Measurements from ENCODE around the gene MMEL1. TPM values are rescaled to one million over a fixed set of nuclear protein-coding genes. Genes with fewer than 3 reads are reported as not detected.

Gene MMEL1
- total RNA-seq, 1 experiment from 2014 or later = 4.9 TPM

DNA sequence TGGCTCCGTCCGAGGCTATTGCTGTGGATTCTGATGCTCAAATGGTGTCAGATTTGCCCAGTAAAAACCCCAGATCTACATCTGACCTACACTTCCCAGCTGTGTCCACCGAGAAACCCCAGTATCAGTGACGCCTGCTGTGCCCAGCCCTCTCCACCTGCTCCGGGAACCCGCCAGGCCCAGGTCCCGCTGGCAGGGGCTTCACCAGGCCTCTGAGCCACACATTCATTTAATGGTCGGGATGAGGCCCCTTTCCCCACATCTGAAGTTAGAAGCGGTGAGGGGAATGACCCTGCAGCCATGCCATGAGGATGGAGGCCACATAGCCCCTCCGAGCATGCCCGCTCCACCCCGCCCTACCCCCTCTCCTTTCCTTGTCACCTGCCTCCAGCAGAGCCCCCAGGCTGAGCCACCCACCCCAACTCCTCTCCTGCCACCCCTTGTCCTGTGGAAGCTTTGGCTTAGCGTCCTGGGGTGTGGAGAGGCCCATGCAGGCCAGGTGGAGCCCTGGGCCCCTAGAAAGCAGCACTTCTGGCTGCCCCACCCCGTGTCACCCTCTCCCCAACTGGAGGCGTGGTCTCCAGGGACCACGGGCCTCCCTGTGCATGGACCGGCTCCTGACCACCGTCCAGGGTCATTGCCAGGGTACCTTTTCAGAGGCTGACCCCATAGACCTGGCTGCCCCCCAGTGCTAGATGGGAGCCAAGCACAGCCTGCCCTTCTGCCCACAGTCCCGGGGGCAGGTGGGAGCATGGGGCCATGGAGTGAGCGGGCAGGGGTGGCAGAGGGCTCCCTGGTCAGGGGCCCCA is 68.6 kb downstream of the MMEL1 start:
- Histone ChIP-seq H3K36me3 (ENCODE audit: low read depth) (no peaks in the 10 kb centered on the region), H3K4me1 (replicated peaks; ENCODE audit: insufficient read depth) (no peaks in the 10 kb centered on the region), H3F3A (ENCODE audit: insufficient read depth, low read depth) (no peaks in the 10 kb centered on the region), H3K27ac (no peak overlapping the region), H2AFZ (no peak overlapping the region), H3K79me2 (ENCODE audit: low read depth) (no peaks in the 10 kb centered on the region), H3K27me3 (ENCODE audit: insufficient read depth, low read depth) (peaks cover 30% of the 10 kb centered on the region), H3K4me2 (no peak overlapping the region), H3K9me3 (ENCODE audit: insufficient read depth, low read depth) (no peaks in the 10 kb centered on the region), H3K9me2 (ENCODE audit: insufficient read depth) (no peaks in the 10 kb centered on the region), H3K4me3 (no peak overlapping the region), H4K20me1 (ENCODE audit: insufficient read depth) (no peaks in the 10 kb centered on the region)
- ChIA-PET POLR2A (ENCODE audit: unreplicated experiment) (no interaction called here), CTCF (no interaction called here)
- TF ChIP-seq, protein P1, sequence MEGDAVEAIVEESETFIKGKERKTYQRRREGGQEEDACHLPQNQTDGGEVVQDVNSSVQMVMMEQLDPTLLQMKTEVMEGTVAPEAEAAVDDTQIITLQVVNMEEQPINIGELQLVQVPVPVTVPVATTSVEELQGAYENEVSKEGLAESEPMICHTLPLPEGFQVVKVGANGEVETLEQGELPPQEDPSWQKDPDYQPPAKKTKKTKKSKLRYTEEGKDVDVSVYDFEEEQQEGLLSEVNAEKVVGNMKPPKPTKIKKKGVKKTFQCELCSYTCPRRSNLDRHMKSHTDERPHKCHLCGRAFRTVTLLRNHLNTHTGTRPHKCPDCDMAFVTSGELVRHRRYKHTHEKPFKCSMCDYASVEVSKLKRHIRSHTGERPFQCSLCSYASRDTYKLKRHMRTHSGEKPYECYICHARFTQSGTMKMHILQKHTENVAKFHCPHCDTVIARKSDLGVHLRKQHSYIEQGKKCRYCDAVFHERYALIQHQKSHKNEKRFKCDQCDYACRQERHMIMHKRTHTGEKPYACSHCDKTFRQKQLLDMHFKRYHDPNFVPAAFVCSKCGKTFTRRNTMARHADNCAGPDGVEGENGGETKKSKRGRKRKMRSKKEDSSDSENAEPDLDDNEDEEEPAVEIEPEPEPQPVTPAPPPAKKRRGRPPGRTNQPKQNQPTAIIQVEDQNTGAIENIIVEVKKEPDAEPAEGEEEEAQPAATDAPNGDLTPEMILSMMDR (conservative IDR thresholded peaks at IDR 0.05) = no peak
- TF ChIP-seq EZH2 (IDR thresholded peaks at IDR 0.05; ENCODE audit: low read depth) = no peak
- BruUV-seq (replicated peaks) = no TSS peak
- intact Hi-C loops (cut with micrococcal nuclease; ENCODE audit: unreplicated experiment) = no loop called here
- no peak for DNase-seq

DNA sequence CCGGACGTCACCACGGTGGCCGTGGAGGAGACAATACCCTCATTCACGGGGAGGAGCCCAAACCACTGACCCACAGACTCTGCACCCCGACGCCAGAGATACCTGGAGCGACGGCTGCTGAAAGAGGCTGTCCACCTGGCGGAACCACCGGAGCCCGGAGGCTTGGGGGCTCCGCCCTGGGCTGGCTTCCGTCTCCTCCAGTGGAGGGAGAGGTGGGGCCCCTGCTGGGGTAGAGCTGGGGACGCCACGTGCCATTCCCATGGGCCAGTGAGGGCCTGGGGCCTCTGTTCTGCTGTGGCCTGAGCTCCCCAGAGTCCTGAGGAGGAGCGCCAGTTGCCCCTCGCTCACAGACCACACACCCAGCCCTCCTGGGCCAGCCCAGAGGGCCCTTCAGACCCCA is 69.6 kb downstream of the MMEL1 start:
- POLR2A ChIA-PET (ENCODE audit: unreplicated experiment) = no interaction called here
- intact Hi-C loops (cut with micrococcal nuclease; ENCODE audit: unreplicated experiment) = no loop called here
- Histone ChIP-seq H3K79me2 (ENCODE audit: low read depth) (no peaks in the 10 kb centered on the region), H3K9me2 (ENCODE audit: insufficient read depth) (no peaks in the 10 kb centered on the region), H4K20me1 (ENCODE audit: insufficient read depth) (no peaks in the 10 kb centered on the region), H3F3A (ENCODE audit: insufficient read depth, low read depth) (no peaks in the 10 kb centered on the region), H3K27ac (no peak overlapping the region), H3K4me2 (no peak overlapping the region), H2AFZ (no peak overlapping the region), H3K27me3 (ENCODE audit: insufficient read depth, low read depth) (peaks cover 26% of the 10 kb centered on the region), H3K4me3 (no peak overlapping the region), H3K4me1 (replicated peaks; ENCODE audit: insufficient read depth) (no peaks in the 10 kb centered on the region), H3K36me3 (ENCODE audit: low read depth) (no peaks in the 10 kb centered on the region), H3K9me3 (ENCODE audit: insufficient read depth, low read depth) (no peaks in the 10 kb centered on the region)
- no TSS peak for BruUV-seq (replicated peaks)
- DNase-seq = no peak
- TF ChIP-seq, protein P1 (conservative IDR thresholded peaks at IDR 0.05) = no peak
- no peak for TF ChIP-seq EZH2 (IDR thresholded peaks at IDR 0.05; ENCODE audit: low read depth)
- CTCF ChIA-PET = no interaction called here

DNA sequence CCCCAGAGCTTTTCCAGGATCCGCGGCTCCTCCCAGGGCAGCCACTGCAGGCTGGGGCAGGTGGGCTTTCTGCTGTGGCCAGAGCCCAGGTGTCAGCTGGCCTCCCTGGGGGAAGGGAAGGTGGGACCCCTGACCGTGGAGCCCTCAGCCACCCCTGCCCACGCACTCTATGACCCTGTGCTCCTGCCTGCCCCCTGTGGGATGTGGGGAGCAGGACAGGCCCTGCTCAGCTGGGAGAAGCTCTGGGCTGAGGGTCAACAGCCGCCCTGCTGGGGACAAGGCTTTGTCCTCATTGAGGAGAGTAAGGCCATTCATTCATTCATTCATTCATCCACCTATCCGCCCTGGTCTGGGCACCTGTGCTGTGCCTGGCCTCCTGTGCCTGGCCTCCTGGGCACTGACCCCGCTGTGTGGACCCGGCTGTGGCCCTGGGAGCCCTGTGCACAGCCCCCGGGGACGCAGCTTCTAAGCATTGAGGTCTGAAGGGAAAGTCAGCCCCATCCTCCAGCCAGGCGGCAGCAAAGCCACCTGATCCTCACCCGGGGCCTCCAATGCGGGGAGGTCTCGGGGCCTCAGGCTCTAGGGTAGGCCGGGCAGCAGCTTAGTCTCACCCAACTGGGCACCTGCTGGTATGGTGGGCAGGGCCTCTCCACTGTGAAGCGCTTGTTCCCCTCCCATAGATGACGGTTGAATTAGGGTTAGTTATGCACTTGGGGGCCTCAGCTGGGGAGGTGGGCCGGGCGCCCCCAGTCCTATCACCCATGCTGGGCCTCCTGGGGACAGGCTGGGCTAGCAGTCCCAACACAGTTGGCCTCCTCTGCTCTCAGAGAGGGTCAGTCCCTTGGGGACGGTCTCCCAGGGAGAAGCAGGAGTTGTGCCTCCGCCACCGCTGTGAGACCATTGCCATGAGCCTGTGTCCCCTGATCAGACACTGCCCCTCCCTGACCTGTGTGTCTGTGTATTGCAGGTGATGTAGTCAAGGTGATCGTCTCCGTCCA is 70.6 kb downstream of the MMEL1 start:
- H3K4me1 ChIP-seq (replicated peaks; ENCODE audit: insufficient read depth) = no peaks in the 10 kb centered on the region
- no peaks in the 10 kb centered on the region for H3K36me3 ChIP-seq (ENCODE audit: low read depth)
- H4K20me1 ChIP-seq (ENCODE audit: insufficient read depth) = no peaks in the 10 kb centered on the region
- TF ChIP-seq, protein P1 (conservative IDR thresholded peaks at IDR 0.05) = peak; percentile 59
- TF ChIP-seq EZH2 (IDR thresholded peaks at IDR 0.05; ENCODE audit: low read depth) = no peak
- no TSS peak for BruUV-seq (replicated peaks)
- intact Hi-C loops (cut with micrococcal nuclease; ENCODE audit: unreplicated experiment) = no loop called here
- no peak overlapping the region for H3K4me3 ChIP-seq
- DNase-seq = no peak
- H2AFZ ChIP-seq = no peak overlapping the region
- H3K9me3 ChIP-seq (ENCODE audit: insufficient read depth, low read depth) = no peaks in the 10 kb centered on the region
- peaks cover 21% of the 10 kb centered on the region for H3K27me3 ChIP-seq (ENCODE audit: insufficient read depth, low read depth)
- no peaks in the 10 kb centered on the region for H3F3A ChIP-seq (ENCODE audit: insufficient read depth, low read depth)
- POLR2A ChIA-PET (ENCODE audit: unreplicated experiment) = no interaction called here
- H3K27ac ChIP-seq = no peak overlapping the region
- H3K79me2 ChIP-seq (ENCODE audit: low read depth) = no peaks in the 10 kb centered on the region
- no peak overlapping the region for H3K4me2 ChIP-seq
- H3K9me2 ChIP-seq (ENCODE audit: insufficient read depth) = no peaks in the 10 kb centered on the region
- CTCF ChIA-PET = no interaction called here

Measured in PC-9 (cell line).